ENCODE data around the gene LBR.

Gene LBR

GRCh38 chr1:225462714-225463574 is 35.1 kb upstream of the LBR start (continued):
- TF ChIP-seq ZNF785 (tag by site-specific recombination; IDR thresholded peaks at IDR 0.05) (0 out of 2 replicates have a peak, but pooled peaks have one; percentile 6), ZNF561 (tag by site-specific recombination; IDR thresholded peaks at IDR 0.05; ENCODE audit: borderline replicate concordance) (peak; percentile 79; the same call in 1 of the 2 replicates), ZNF629 (tag by site-specific recombination; IDR thresholded peaks at IDR 0.05) (no peak; the same call in 1 of the 2 replicates), ZNF146 (tag by site-specific recombination; IDR thresholded peaks at IDR 0.05) (no peak), ZNF791 (tag by site-specific recombination; IDR thresholded peaks at IDR 0.05) (no peak), ZIC2 (tag by site-specific recombination; IDR thresholded peaks at IDR 0.05) (peak; percentile 100), GLI4 (tag by site-specific recombination; IDR thresholded peaks at IDR 0.05) (no peak), BCL6B (tag by site-specific recombination; IDR thresholded peaks at IDR 0.05) (no peak), ZBTB17 (tag by site-specific recombination; IDR thresholded peaks at IDR 0.05) (peak; percentile 86), RBAK (tag by site-specific recombination; IDR thresholded peaks at IDR 0.05) (no peak), TSHZ1 (tag by site-specific recombination; IDR thresholded peaks at IDR 0.05; ENCODE audit: borderline replicate concordance) (peak; percentile 44; the same call in 1 of the 2 replicates), ZNF518A (tag by site-specific recombination; conservative IDR thresholded peaks at IDR 0.05; ENCODE audit: low read depth) (no peak; the same call in 1 of the 2 replicates), ZNF341 (tag by site-specific recombination; IDR thresholded peaks at IDR 0.05; ENCODE audit: low read depth) (peak; percentile 100), ZNF394 (tag by site-specific recombination; IDR thresholded peaks at IDR 0.05; ENCODE audit: borderline replicate concordance) (no peak), INSM2 (tag by site-specific recombination; IDR thresholded peaks at IDR 0.05) (0 out of 2 replicates have a peak, but pooled peaks have one; percentile 8), ZNF175 (tag by site-specific recombination; IDR thresholded peaks at IDR 0.05) (no peak), KLF10 (tag by site-specific recombination; IDR thresholded peaks at IDR 0.05) (peak; percentile 71), KLF17 (tag by site-specific recombination; IDR thresholded peaks at IDR 0.05) (no peak; the same call in none of the 2 replicates), MZF1 (tag by site-specific recombination; IDR thresholded peaks at IDR 0.05; ENCODE audit: borderline replicate concordance) (peak; percentile 88), ZNF416 (tag by site-specific recombination; IDR thresholded peaks at IDR 0.05) (no peak), ZNF692 (tag by site-specific recombination; IDR thresholded peaks at IDR 0.05) (no peak; the same call in none of the 2 replicates), ZNF792 (tag by site-specific recombination; IDR thresholded peaks at IDR 0.05) (0 out of 2 replicates have a peak, but pooled peaks have one; percentile 35), ZNF707 (tag by site-specific recombination; IDR thresholded peaks at IDR 0.05) (no peak), MEIS1 (CRISPR knock-in tag; IDR thresholded peaks at IDR 0.05; ENCODE audit: borderline replicate concordance) (no peak), ZBTB1 (tag by site-specific recombination; IDR thresholded peaks at IDR 0.05) (no peak)

Data from HEK293 (cell line).